GM18951 (cell line): ENCODE measurements around the gene G3BP2.

Experiments
- POLR2A ChIP-seq: IDR thresholded peaks from 4 replicates; pipeline ENCODE4 v1.6.1; 2011; ENCODE audit warnings: mild to moderate bottlenecking; ENCODE audit not compliant: insufficient read length, insufficient read depth; ENCODE audit errors: extremely low read depth
- in situ Hi-C: fragments of 300-500 bp; cut with MboI; formaldehyde crosslinking; loops from one replicate; pipeline ENCODE4 v1.12.0; 2022; ENCODE audit warnings: low sequenced_read_pairs, mixed read lengths, inconsistent platforms; ENCODE audit not compliant: unreplicated experiment

G3BP2 gene

GRCh38 chr4:75599647-75600046, 73.6 kb downstream of the G3BP2 start:
- in situ Hi-C loops, result no loop called here
- TF ChIP-seq POLR2A, result no peak

- in situ Hi-C loops, result no loop called here
- TF ChIP-seq POLR2A, result no peak
Observed at GRCh38 chr4:75598390-75598789, 74.8 kb downstream of the G3BP2 start.

GRCh38 chr4:75596061-75596460, 77.2 kb downstream of the G3BP2 start:
- in situ Hi-C loops, result no loop called here
- TF ChIP-seq POLR2A, result no peak

- in situ Hi-C loops, result no loop called here
- no peak for TF ChIP-seq POLR2A
Observed at GRCh38 chr4:75593393-75593792, 79.8 kb downstream of the G3BP2 start.
